Measurements from ENCODE around the gene GAB2.

DNA sequence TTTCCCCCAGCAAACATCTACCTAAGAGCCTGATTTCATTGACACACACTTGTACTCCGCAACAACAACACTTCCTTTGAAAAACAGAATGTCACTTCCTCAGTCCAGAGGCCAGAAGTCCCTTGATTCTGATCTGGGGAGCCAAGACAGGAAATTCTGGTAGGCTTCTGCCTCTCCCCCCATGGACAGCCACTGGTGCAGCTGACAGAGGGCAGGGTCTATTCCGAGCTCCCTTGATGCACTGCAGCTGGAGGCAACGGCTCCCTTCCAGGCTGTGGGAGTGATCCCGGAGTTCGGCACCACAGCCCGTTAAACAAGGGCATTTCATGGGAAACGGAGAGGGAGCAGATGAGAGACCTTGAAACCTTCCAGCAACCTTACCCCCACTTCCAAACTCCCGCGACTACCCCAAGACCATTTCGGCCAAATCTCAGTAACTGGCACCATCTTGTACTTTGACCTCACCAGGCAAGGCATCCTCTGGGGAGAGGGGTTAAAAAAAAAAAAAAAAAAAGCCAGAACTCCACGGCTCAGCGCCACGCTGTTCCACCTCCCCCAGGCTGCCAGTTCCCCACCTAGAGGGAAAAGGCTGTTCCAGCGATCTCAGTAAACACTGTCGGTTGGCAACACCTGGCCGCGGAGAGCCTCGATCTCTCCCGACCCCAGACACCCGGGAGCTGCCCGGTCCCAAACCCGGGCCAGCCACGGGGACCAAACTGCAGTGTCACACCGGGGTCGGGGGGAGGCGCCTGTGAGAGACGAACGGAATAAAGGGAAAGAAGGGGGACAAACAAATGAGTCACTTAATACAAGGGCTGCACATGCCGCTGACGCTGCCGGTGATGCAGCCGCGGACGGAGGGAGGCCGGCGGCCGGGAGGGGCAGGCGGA, 1.1 kb downstream of the GAB2 start:
- TF ChIP-seq, protein P1, sequence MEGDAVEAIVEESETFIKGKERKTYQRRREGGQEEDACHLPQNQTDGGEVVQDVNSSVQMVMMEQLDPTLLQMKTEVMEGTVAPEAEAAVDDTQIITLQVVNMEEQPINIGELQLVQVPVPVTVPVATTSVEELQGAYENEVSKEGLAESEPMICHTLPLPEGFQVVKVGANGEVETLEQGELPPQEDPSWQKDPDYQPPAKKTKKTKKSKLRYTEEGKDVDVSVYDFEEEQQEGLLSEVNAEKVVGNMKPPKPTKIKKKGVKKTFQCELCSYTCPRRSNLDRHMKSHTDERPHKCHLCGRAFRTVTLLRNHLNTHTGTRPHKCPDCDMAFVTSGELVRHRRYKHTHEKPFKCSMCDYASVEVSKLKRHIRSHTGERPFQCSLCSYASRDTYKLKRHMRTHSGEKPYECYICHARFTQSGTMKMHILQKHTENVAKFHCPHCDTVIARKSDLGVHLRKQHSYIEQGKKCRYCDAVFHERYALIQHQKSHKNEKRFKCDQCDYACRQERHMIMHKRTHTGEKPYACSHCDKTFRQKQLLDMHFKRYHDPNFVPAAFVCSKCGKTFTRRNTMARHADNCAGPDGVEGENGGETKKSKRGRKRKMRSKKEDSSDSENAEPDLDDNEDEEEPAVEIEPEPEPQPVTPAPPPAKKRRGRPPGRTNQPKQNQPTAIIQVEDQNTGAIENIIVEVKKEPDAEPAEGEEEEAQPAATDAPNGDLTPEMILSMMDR (IDR thresholded peaks at IDR 0.05): peak; percentile 63
- no peak for TF ChIP-seq EZH2 (IDR thresholded peaks at IDR 0.05; ENCODE audit: borderline replicate concordance, insufficient read depth, low read depth, low read length, poor library complexity, severe bottlenecking)
